GM12873 (cell line): ENCODE data around the gene CFAP299.
A peak's percentile ranks its signal among the peaks of the same experiment; 100 is the strongest.

ENCODE experiments used
- CTCF ChIP-seq: IDR thresholded peaks from 2 replicates; pipeline ENCODE4 v1.5.1; 2012; ENCODE audit warnings: low read depth, mild to moderate bottlenecking, moderate library complexity, low read length, control low read depth; ENCODE audit not compliant: insufficient read depth; ENCODE audit errors: missing control alignments

Gene CFAP299

GRCh38 chr4:80312124-80312523 is 23.4 kb upstream of the CFAP299 start:
- TF ChIP-seq CTCF = no peak

GRCh38 chr4:80313627-80314026 is 21.9 kb upstream of the CFAP299 start:
- TF ChIP-seq CTCF = no peak

GRCh38 chr4:80321341-80321740 is 14.2 kb upstream of the CFAP299 start:
- no peak for TF ChIP-seq CTCF

GRCh38 chr4:80321776-80322175 is 13.8 kb upstream of the CFAP299 start:
- TF ChIP-seq CTCF = peak; percentile 7

GRCh38 chr4:80322716-80323115 is 12.8 kb upstream of the CFAP299 start:
- TF ChIP-seq CTCF = no peak

- TF ChIP-seq CTCF = no peak
Observed at GRCh38 chr4:80324171-80324570, 11.4 kb upstream of the CFAP299 start.

GRCh38 chr4:80331693-80332092 is 3.8 kb upstream of the CFAP299 start:
- no peak for TF ChIP-seq CTCF
